GM18951 (cell line): Measurements from ENCODE around the gene CAPZA3.
"Not testable (repeated sequence)": the region's sequence is repeated elsewhere in the genome, so short reads cannot be mapped to it uniquely, and the experiment has no call there.

Source experiments
- POLR2A ChIP-seq: IDR thresholded peaks from 4 replicates; pipeline ENCODE4 v1.6.1; 2011; ENCODE audit warnings: mild to moderate bottlenecking; ENCODE audit not compliant: insufficient read length, insufficient read depth; ENCODE audit errors: extremely low read depth
- in situ Hi-C: fragments of 300-500 bp; cut with MboI; formaldehyde crosslinking; loops from one replicate; pipeline ENCODE4 v1.12.0; 2022; ENCODE audit warnings: low sequenced_read_pairs, mixed read lengths, inconsistent platforms; ENCODE audit not compliant: unreplicated experiment

CAPZA3 gene

GRCh38 chr12:18737819-18738218, at the start of gene CAPZA3, which contains the start of gene PLCZ1:
Gene CAPZA3, plus strand, starts transcription at chr12:18738119. Its CDS starts 150 bp downstream, at chr12:18738269.
Gene PLCZ1, minus strand, starts transcription at chr12:18738012. Its CDS starts 641 bp downstream, at chr12:18737371.
- TF ChIP-seq POLR2A = no peak
- in situ Hi-C loops = no loop called here

- in situ Hi-C loops = no loop called here
- TF ChIP-seq POLR2A = no peak
These were observed 48.1 kb upstream of the CAPZA3 start for GRCh38 chr12:18689771-18690170.

- in situ Hi-C loops = no loop called here
- no peak for TF ChIP-seq POLR2A
These were observed 47.3 kb upstream of the CAPZA3 start for GRCh38 chr12:18690653-18691052.

GRCh38 chr12:18693986-18694385, 43.9 kb upstream of the CAPZA3 start:
- in situ Hi-C loops = not testable (repeated sequence)

GRCh38 chr12:18696971-18697602, 40.8 kb upstream of the CAPZA3 start:
- in situ Hi-C loops = no loop called here
- no peak for TF ChIP-seq POLR2A

GRCh38 chr12:18700271-18700670, 37.6 kb upstream of the CAPZA3 start:
- in situ Hi-C loops = no loop called here
- TF ChIP-seq POLR2A = no peak

- in situ Hi-C loops = no loop called here
- no peak for TF ChIP-seq POLR2A
These were observed 34.6 kb upstream of the CAPZA3 start for GRCh38 chr12:18703321-18703720.

GRCh38 chr12:18703911-18704310, 34.0 kb upstream of the CAPZA3 start:
- in situ Hi-C loops = no loop called here
- TF ChIP-seq POLR2A = no peak

GRCh38 chr12:18706798-18707197, 31.1 kb upstream of the CAPZA3 start:
- no peak for TF ChIP-seq POLR2A
- in situ Hi-C loops = no loop called here

- in situ Hi-C loops = no loop called here
- TF ChIP-seq POLR2A = no peak
These were observed 21.7 kb upstream of the CAPZA3 start for GRCh38 chr12:18716236-18716635.

GRCh38 chr12:18718462-18718861, 19.5 kb upstream of the CAPZA3 start:
- in situ Hi-C loops = no loop called here
- TF ChIP-seq POLR2A = no peak

GRCh38 chr12:18719922-18720510, 17.9 kb upstream of the CAPZA3 start:
- in situ Hi-C loops = no loop called here
- TF ChIP-seq POLR2A = no peak

- no peak for TF ChIP-seq POLR2A
- in situ Hi-C loops = no loop called here
These were observed 17.2 kb upstream of the CAPZA3 start for GRCh38 chr12:18720690-18721089.

GRCh38 chr12:18721452-18721851, 16.5 kb upstream of the CAPZA3 start:
- in situ Hi-C loops = no loop called here
- no peak for TF ChIP-seq POLR2A

GRCh38 chr12:18723752-18724151, 14.2 kb upstream of the CAPZA3 start:
- TF ChIP-seq POLR2A = no peak
- in situ Hi-C loops = no loop called here

GRCh38 chr12:18731156-18731555, 6.8 kb upstream of the CAPZA3 start:
- no peak for TF ChIP-seq POLR2A
- in situ Hi-C loops = no loop called here
